HUDEP-2 (cell line): ENCODE results near the gene FBXL13.
"Not testable (repeated sequence)": the region's sequence is repeated elsewhere in the genome, so short reads cannot be mapped to it uniquely, and the experiment has no call there.

Source experiments
- DNase-seq, 76 experiments: peaks; one replicate each; lab custom pipeline; 2025; ENCODE audit not compliant: unreplicated experiment in 76 of 76; lab: John Stamatoyannopoulos, UW

The FBXL13 gene

GRCh38 chr7:102834466-102834865, 240.1 kb downstream of the FBXL13 start:
- DNase-seq: no peak

DNA sequence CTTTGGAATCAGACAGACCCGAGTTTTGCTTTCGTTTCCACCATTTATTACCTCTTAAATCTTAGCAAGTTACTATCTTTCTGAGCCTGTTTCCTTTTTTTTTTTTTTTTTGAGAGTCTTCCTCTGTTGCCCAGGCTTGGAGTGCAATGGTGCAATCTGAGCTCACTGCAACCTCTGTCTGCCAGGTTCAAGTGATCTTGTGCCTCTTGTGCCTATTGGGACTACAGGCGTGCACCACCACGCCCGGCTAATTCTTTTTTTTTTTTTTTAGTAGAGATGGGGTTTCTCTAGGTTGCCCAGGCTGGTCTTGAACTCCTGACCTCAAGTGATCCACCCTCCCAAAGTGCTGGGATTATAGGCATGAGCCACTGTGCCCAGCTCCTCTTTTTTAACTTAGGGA, 241.3 kb downstream of the FBXL13 start:
- no peak for DNase-seq

DNA sequence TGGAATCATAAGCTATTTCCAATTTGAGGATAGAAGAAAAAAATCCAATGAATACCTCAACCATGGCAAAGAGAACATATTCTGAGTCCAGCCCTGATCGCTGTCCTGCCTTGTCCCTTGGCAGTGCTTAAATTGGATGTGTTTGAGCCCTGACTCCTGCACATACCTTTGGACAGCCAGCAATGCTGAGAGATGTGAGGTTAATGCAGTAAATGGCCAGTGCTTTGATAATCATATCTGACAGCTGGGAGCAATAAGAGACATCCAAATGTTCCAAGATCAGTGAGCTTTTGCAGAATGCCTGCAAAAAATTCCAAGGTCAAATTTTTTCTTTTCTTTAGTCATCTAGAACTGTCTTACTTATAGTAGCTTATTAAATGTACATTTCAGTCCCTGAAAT, 241.9 kb downstream of the FBXL13 start:
- no peak for DNase-seq

- no peak for DNase-seq
Observed at GRCh38 chr7:102830197-102830596, 244.4 kb downstream of the FBXL13 start.

DNA sequence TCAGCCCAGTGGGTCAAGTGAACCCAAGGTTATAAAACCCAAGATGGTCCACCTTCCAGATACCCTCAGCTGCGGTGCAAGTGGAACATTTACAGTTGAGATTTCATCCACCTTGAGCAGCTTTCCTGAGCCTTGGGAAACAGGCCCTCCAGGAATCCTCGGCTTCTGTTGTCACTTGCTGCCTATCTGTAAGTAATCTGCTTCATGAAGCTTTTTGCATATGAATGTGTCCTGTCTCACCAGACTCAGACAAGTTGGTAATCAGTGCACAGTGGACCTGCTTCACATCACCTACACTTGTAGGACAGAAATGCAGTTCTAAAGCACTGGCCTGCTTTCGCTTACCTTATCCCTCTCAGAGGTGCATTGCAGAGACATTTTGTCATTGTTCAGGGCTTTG, 245.5 kb downstream of the FBXL13 start:
- no peak for DNase-seq

GRCh38 chr7:102828286-102828685, 246.3 kb downstream of the FBXL13 start:
- no peak for DNase-seq

DNA sequence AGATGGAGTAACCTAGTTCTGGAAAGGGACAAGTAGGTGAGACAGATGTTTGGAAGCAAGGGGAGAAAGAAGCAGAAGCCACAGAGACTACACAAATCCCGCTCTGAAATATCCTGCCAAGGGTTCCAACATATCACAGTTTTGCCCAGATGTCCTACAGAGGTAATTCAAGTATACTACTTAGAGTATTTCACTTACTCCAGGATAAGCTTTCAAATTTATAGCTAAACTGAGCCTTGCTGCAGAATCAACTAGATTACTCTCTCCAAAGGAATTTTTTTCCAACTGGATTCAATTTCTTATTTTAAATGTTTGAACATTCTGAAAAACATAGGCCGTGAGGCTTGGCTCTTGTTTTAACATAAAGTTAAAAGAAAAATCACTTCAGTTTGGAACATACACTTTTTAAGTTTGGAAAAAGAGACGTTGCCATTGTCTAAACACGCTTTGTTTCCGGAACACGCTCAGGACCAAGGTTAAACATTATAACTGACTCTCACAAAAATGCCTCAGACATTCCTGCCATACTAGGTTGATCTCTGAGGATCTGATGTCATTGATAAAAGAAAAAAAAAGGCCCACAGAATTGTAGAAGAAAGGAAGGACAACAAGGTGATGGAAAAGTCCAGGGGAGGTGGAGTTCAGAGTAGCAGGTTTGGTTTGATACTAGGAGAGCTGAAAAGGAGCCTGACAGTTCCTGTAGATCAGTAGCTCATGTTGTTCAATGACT, 251.0 kb downstream of the FBXL13 start:
- no peak for DNase-seq

DNA sequence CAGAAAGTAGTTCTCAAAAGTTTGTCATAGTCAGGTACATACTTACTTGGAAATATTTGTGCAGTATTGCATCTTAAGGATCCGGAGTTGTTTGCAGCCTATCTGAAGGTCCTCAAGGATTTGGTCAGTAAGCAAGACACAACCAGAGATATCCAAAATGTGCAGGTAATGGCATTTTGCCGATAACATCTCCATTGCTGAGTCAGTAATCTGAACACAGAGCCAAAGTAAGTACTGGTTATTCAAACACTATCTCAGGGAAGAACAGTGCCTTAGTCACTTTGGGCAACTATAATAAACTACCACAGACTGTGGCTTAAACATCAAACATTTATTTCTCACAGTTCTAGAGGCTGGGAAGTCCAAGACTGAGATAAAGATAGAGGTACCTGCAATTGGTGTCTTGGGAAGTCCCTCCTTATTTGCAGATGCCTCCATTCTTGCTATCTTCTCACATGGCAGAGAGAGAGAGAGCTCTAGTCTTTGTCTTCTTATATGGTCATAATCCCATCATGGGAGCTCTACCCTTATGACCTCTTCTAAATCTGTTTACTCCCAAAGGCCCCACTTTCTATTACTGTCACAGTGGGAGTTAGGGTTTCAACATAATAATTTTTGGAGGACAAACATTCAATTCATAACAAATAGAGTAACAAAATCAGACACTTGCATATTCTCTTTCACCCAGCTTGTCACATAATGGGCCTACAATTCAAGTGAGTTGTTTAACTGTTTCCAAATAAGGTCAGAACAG, 252.4 kb downstream of the FBXL13 start:
- DNase-seq: no peak

- peak in 57 of 76 experiments; percentile 2 to 81 (median 36) for DNase-seq
Observed at GRCh38 chr7:102819151-102819550, 255.4 kb downstream of the FBXL13 start.

DNA sequence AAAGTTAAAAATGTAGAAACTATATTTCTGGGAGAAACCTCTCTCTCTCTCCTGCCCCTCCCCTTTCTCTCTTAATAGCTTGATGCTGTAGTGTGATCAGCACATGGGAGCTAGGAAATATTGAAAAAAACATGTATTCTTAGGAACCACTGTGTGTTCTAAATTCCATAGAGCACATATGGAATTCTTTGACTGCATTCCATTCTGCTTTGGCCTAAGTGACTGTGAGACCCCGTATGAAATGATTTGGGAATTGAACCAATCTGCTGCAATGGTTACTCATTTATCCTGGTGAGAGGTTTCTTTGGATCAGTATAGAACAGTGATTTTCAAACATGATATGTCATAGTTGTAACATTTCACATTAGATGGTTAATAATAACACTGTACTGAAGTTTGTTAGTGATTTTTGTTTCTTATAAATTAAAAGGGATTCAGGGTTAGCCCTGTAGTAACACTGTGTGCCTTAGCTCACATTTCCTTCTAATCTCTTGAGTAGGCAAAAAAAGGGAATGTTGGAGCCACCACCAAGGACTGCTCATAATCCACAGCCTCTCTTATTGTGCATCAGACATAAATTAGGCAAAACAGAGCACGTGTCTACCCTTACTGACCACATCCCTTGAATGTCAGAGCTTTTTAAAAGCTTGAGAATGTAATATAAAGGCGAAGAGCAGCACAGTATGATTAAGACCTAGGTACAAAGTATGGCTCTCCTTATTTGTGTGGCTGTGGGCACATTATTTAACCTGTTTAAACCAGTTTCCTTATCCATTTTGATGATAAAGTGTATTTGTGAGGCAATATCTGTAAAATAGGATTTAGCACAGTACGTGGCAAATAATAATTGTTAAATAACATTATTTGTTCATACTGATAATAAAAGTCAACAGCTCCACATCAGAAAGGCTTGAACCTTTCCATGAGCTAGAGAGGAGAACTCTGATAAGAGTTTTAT, 256.7 kb downstream of the FBXL13 start:
- DNase-seq: no peak

- no peak for DNase-seq
Observed at GRCh38 chr7:102814025-102814471, 260.5 kb downstream of the FBXL13 start.

GRCh38 chr7:102813191-102814024, 261.2 kb downstream of the FBXL13 start:
- DNase-seq: no peak

- DNase-seq: no peak
Observed at GRCh38 chr7:102811942-102812678, 262.5 kb downstream of the FBXL13 start.

DNA sequence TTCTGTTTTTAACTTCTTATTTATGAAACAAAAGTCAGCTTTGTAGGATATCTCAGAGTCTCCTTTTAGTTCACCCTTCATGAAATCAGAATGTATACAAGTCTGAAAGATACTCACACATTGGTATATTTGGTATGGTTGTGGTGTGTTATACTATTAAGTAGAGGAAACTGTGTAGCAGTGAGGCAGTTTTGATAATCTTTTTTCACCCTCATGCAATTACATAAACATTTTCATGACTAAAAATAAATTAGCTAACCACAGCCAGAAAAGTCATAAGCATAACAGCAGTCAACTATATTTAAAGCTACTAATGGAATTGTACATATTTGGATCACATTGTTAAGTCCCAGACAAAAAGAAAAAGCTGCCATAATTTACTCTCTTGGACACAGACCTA, 263.7 kb downstream of the FBXL13 start:
- no peak for DNase-seq

- no peak for DNase-seq
Observed at GRCh38 chr7:102806613-102807012, 268.0 kb downstream of the FBXL13 start.

GRCh38 chr7:102795987-102796595, 278.5 kb downstream of the FBXL13 start:
- not testable (repeated sequence) for DNase-seq

DNA sequence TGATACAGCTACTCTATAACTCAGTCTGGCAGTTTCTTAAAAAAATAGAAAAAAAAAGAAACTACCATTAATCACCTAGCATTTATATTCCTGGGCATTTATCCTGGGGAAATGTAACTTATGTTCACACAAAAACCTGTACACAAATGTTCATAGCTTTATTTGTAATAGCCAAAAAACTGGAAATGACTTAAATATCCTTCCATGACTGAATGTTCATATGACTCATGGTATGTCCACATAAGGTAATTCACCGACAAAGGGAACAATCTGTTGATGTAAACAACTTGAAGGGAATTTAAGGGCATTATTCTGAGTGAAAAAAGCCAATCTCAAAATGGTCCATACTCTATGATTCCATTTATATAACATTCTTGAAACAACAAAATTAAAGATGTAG, 280.0 kb downstream of the FBXL13 start:
- DNase-seq: not testable (repeated sequence)

DNA sequence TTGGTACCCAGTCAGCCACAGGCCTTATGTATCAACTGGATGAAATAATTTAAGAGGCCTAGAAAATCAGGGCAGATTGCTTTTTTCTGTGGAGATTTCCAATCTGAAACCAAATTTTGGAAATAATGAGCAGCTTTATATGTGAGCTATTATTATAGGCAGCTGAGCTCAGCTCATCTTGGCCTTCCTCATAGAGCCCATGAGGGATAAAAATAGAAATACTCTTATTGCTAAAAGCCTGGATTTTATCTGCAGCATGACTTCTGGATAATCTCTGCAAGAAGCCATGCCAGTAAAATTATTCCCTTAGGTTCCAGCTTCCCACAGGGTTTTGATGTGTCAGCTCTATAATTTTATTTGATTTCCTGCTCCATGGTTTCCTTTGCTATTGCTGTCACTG, 282.8 kb downstream of the FBXL13 start:
- not testable (repeated sequence) for DNase-seq

- not testable (repeated sequence) for DNase-seq
Observed at GRCh38 chr7:102791367-102791766, 283.2 kb downstream of the FBXL13 start.
